Ramos (cell line): ENCODE measurements around the gene CPT1B.
"Not testable (repeated sequence)": the region's sequence is repeated elsewhere in the genome, so short reads cannot be mapped to it uniquely, and the experiment has no call there.

Experiments
- in situ Hi-C: fragments of 300-500 bp; cut with MboI; formaldehyde crosslinking; loops from one replicate; pipeline ENCODE4 v1.14.3; 2022; ENCODE audit warnings: low sequenced_read_pairs; ENCODE audit not compliant: unreplicated experiment

CPT1B gene

DNA sequence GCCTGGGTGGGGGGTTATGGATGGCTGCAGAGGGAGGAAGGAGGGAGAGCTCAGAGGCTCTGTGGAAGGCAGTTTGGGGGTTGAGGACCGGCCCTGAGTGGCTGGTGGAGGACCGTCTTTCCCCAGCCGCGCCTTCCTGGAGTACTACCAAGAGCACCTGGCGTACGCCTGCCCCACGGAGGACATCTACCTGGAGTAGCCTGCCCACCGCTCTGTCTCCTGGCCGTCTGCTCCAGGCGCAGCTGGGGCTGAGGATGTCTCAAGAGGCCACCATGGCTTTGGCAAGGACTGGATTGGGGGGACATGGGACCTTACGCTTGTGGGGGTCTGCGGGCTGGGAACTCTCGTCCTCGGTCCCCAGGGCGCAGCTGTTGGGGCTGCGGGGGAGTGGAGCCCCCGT is 32.4 kb upstream of the CPT1B start:
- in situ Hi-C loops: no loop called here

DNA sequence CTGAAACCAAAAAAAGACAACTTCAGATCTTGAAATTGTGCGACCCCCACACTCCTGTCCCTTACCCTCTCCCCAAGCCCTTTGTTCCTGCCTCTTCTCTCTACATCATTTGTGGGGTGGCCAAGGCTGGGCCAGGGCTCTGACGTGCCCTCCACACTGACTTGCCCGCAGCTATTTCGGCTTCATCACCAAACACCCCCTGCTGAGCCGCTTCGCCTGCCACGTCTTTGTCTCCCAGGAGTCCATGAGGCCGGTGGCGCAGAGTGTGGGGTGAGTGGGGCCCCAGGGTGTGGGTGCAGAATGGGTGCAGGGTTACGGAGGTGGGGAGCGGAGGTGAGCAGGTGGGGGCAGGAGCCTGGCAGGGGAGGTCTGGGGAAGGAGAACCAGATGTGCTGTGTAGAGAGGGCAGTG is 31.8 kb upstream of the CPT1B start:
- in situ Hi-C loops: no loop called here

DNA sequence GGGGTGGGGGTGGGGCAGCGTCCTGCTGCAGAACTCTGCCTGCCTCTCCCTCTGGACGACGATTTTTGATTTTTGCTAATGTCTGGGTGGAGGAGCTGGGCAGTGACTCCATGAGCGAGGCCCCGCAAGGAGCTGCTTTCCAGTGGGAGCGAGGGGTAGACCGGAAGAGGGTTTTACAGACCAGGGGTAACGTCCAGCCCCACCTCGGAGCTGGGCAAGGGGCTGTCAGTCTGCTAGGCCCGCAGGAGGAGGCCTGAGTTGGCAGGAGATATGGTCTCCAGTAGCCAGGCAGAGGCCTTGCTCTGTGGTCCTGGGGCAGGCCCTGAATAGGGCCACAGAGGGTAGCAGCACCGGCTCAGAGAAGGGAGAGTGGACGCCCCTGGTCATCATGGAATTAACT is 31.4 kb upstream of the CPT1B start:
- in situ Hi-C loops: no loop called here

DNA sequence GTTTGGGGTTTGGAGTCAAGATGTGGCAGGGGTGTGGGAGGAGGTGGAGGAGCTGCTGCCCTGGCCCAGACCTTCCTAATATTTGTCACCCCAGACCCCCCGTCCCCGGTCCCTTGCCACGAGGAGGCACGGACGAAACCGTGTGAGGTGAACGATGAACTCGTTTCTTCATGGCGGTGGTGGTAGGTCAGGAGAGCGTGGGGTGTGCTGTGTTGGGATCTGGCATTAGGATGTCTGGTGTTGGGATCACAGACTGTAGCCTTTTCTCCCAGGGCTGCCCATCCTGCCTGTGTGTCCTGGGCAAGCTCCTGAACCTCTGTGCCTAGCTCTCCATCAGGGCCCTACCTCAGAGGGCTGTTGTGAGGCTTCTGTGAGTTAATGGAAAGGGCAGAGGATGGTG is 30.8 kb upstream of the CPT1B start:
- in situ Hi-C loops: no loop called here

DNA sequence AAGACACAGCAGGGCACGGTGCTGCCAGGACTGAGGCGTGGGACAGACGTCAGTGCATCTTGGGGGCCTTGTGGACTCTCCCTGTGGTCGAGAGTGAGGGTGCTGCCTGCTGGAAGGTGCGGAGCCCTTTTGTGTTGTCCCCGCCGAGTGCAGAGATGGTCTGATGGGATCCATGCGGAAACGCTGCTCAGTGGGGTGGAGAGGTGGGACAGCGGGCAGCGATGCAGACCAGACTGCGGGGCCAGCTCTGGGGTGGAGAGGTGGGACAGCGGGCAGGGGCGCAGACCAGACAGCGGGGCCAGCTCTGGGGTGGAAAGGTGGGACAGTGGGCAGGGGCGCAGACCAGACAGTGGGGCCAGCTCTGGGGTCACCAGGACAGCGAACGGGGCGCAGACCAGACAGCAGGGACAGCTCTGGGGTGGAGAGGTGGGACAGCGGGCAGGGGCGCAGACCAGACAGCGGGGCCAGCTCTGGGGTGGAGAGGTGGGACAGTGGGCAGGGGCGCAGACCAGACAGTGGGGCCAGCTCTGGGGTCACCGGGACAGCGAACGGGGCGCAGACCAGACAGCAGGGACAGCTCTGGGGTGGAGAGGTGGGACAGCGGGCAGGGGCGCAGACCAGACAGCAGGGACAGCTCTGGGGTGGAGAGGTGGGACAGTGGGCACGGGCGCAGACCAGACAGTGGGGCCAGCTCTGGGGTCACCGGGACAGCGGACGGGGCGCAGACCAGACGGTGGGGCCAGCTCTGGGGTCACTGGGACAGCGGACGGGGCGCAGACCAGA is 30.0 kb upstream of the CPT1B start:
- in situ Hi-C loops: not testable (repeated sequence)

DNA sequence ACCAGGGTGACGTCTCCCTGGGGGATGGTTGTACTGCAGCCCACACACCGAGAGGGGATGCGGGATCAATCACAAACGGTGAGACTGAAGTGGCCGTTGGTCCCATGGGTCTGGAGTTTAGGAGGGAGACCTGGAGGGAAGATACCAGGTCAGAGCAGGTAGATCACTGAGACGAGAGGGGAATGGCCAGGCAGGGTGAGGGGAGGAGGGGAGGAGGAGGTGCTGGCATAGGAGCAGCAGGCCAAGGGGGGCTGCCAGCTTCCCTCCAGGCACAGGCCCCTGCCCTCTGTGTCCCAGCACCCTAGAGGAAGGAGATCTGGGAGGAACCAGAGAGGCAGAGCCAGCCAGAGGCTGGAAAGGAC is 29.4 kb upstream of the CPT1B start:
- in situ Hi-C loops: no loop called here

DNA sequence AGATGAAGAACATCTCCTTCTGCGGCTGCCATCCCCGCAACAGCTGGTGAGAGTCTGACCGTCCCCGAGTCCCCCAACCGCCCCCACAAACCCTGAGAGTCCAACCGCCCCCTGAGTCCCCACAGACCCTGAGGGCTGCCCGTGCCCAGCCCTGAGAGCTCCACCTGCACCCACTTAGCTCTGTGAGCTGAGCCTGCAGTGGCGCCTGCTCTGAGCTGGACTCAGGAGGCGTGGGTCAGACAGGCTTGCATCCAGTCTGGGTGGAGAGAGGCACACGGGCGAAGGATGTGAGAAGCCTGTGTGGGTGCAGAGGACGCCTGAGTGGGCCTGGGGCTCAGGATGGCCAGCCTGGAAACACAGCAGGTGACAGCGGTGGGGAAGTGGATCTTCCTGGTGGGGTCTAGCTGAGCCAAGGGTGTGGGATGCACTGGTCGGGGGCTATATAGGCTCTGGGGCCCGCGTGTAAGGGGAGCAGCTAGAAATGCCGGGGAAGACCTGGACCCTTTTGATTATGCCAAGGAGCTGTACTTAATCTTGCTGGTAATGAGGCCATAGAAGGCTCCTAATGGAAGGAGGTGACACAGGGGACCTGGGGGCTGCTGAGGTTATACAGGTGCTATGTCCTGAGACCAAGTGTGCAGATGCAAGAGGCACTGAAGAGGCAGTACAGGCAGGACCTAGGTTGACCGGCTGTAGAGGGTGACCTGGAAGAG is 28.9 kb upstream of the CPT1B start:
- in situ Hi-C loops: no loop called here

DNA sequence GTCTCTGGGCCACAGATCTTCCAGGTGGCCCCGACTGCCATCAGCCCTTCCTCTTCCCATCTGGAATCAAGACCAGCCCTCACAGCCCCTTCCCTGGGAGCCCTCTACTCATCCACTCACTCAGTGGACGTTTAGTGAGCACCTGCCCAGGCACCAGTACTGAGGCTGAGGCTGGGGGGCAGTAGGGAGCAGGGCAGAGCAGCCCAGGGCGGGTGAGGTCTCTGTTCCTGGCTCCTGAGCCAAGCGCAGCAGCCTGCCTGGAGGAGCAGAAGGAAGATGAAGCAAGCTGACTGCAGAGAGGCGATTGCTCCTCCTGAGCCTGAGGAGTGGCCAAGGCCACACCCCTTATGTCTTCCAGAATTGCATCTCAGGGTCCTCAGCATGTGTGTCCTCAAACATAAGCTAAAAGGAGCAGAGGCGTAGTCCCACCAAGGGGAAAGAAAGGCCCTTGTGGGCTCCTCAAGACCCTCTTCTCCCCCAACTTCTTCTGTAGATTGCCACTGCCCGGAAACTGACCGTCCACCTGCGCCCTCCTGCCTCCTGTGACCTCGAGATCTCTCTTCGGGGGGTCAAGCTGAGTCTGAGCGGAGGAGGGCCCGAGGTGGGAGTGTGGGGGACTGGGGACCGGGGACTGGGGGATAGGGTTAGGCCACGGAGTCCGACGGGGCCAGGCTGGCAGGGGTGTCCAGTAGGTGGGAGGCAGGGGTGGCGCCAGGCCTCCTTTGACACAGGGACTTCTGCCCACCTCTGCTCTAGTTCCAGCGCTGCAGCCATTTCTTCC is 28.1 kb upstream of the CPT1B start:
- in situ Hi-C loops: no loop called here

DNA sequence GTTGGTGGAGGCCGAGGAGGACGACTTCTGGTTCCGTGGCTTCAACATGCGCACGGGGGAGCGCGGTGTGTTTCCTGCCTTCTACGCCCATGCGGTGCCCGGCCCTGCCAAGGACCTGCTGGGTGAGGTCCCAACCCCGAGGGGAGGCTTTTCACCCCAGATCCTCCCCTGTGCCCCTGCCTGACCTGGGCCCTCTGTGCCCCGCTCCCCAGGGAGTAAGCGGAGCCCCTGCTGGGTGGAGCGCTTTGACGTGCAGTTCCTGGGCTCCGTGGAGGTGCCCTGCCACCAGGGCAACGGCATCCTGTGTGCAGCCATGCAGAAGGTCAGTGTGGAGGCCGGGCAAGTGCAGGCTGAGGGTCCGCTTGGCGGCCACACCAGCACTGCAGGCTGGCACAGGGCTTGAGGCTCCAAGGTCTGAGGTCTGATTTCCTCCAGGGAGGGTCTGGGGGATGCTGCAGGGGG is 27.4 kb upstream of the CPT1B start:
- in situ Hi-C loops: no loop called here

DNA sequence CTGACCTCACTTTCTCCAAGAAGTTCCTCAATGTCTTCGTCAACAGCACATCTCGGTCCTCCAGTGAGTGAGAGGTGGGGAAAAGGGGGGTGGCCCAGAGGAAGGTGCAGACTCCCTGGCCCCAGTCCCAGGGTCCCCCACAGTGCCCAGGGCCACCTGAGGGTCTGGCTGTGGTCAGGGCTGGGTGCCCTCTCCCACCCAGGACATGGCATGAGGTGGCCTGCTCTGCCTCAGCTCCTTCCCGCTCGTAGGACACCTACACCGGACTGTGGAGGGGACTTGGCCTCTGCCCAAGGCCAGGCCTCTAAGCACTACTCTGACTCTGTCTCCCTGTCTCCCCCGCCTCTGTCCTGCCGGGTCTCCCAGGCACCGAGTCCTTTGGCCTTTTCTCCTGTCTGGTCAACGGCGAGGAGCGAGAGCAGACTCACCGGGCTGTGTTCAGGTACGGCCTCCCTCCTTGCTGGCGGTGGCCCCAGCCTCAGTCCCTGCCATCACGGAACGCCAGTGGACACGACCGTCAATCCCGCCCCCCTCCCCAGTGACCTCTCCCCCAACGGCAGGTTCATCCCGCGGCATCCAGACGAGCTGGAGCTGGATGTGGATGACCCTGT is 26.9 kb upstream of the CPT1B start:
- in situ Hi-C loops: no loop called here

DNA sequence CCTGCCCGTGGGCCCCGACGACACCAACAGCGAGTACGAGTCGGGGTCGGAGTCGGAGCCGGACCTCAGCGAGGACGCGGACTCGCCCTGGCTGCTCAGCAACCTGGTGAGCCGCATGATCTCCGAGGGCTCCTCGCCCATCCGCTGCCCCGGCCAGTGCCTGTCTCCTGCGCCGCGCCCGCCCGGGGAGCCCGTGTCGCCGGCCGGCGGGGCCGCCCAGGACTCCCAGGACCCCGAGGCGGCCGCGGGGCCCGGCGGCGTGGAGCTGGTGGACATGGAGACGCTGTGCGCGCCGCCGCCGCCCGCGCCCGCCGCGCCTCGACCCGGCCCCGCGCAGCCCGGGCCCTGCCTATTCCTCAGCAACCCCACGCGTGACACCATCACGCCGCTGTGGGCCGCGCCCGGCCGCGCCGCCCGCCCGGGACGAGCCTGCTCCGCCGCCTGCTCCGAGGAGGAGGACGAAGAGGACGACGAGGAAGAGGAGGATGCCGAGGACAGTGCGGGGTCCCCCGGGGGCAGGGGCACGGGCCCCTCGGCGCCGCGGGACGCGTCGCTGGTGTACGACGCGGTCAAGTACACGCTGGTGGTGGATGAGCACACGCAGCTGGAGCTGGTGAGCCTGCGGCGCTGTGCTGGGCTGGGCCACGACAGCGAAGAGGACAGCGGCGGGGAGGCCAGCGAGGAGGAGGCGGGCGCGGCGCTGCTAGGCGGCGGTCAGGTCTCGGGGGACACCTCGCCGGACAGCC is 26.2 kb upstream of the CPT1B start:
- in situ Hi-C loops: no loop called here

DNA sequence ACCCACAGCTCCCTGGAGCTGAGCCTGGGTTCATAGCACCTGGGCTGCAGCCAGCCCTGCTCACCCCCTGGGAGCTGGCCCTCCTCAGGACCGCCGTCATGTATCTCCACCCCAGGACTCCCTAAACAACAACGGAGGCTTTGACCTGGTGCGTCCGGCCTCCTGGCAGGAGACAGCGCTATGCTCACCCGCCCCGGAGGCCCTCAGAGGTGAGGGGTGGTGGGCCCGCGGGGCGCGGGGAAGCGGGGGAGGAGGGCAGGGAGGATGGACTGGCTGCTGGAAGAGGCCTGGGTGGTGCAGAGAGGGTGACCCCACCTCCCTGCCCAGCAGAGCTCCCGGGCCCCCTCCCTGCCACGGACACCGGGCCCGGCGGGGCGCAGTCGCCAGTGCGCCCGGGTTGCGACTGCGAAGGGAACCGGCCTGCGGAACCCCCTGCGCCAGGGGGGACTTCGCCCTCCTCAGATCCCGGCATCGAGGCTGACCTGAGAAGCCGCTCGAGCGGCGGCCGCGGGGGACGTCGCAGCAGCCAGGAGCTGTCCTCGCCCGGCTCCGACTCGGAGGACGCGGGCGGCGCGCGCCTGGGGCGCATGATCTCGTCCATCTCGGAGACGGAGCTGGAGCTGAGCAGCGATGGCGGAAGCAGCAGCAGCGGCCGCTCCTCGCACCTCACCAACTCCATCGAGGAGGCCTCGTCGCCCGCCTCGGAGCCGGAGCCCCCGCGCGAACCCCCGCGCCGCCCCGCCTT is 25.5 kb upstream of the CPT1B start:
- in situ Hi-C loops: no loop called here

DNA sequence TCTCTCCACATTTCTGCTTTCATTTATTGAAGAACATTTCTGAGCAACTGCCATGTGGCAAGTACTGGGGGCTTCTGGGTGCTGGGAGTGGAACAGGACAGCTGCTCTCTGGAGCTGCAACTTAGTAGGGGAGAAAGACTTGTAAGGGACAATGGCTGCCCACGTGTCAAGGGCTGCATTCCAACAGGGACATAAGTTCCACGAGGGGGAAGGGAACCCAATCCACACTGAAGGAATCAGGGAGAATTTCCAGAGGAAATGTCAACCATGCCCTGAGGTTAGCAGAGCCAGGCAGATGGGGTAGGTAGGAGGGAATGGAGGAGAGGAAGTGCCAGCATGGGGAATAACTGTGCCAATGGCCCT is 24.1 kb upstream of the CPT1B start:
- in situ Hi-C loops: no loop called here

DNA sequence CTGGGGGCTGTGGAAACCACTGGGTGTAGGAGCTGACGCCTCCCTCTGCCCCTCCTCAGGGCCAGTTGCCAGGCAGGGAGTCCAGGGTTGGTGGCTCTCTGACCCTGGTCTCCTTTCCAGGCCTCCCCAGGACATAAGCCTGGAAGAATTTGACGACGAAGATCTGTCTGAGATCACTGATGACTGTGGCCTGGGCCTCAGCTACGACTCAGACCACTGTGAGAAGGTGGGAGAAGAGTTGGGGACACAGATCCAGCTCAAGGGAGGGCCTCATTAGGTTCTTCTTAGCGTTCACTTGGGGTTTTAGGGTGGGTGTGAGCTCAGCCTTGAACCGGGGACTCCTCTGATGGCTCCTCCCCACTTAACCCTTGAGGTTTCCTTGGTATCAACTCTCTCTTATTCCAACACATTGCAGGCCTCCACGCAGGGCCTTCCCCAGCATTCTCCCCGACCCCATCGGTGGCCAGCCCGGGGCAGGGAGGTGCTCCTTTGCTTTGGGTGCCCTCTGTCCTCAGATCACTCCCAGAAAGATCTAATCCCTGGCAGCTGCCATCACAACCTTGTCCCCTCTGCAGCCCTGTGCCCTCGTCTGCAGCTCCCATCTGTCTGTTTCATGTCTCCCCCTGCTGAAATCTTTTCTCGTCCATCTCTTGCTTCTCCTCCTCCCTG is 23.6 kb upstream of the CPT1B start:
- in situ Hi-C loops: no loop called here

DNA sequence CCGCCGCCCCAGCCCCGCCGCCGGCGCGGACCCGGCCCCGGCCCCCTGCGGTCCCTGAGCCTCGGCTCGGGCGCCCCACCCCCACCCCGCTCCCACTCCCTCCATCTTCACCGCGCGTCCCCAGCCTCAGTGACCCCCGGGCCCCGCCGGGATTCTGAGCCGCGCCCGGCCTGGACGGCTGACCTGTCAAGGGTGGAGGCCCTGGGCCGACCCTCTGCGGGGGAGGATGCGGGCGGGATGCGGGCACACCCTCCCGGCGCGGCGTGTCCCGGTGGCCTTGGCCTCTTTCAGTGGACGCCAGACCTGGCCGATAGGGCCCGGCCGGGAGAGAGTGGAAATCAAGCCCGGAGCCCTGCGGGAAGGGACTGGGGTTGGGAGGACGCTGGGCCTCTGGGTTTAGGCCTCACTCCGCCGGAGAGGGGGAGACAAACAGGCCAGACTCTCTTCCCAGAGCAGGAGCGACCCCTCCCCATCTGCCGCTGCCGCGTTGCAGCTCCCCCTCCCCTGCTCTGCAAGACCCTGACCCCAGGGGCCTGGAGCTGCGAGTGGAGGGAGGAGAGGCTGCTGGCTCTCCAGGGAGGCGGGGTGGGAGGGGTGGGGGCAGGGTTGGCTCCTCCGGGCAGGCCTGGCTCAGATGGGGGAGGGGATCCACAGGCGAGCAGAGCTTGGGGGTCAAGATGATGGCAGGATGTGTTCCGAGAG is 22.9 kb upstream of the CPT1B start:
- in situ Hi-C loops: no loop called here

DNA sequence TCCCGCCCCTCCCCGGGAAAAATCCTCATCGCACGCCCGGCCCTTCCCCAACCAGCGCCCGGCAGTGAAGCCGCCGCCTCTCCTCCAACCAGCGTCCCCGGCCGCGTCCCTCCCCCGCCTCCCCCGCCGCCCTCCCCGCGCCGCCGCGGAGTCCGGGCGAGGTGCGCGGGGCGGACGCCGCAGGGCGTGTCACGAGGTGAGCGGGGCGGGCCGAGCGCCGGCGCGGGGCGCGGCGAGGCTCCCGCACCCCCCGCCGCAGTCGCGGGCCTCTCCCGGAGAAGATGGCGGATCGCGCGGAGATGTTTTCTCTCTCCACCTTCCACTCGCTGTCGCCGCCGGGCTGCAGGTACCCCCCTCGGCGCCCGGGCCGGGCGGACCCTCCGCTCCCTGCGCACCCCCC is 22.3 kb upstream of the CPT1B start, which contains the start of gene MAPK8IP2:
Gene MAPK8IP2 (plus strand): TSS at position 256 of the 400 bp plus-strand sequence. CDS start 26 bp downstream, at position 282.
- in situ Hi-C loops: no loop called here

DNA sequence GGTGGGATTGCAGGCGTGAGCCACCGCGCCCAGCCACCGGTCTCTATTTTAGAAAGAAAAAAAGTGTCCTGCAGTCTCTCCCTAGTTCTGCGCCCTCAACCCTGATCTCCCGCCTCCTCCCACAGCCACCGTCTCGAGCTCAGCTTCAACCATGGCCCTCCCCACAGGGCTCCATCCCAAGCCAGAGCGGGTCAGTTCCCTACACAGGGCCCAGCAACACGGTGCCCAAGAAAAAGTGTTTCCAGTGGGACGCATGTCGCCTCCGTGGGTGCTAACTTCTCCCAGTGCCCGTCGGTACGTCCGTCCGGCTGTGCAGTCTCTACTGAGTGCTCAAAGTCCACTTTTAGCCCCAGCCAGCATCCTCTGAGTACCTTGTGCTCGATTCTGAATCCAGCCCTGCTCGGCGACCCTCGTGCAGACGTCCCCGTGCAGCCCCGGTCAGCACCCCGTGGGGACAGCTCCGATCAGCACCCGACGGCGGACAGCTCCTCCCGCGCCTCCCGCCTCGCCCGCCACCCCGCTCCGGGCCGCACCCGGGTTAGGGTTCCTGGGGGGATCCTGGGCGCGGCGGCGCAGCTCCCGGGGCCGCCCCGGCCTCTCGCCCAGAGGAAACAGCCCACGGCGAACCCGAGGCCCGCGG is 21.7 kb upstream of the CPT1B start:
- in situ Hi-C loops: no loop called here

DNA sequence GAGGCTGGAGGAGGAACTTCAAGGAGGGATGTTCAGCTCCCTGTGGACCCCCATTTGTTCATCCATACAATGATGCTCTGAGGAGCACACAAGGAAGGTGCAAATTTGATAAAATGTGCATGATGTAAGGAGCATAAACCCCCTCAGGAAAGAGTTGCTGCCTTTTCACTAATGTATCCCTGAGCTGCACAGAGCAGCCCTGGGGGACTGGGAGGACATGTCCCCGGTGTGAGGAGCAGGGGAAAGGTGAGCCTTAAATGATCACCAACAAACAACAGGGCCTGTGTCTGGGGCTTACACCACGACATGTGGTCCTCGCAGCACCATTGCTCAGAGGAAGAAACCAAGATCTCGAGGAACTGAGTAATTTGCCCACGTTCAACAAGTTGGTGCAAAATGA is 18.9 kb upstream of the CPT1B start:
- in situ Hi-C loops: no loop called here
